ENCODE results near the gene CORT.

GRCh38 chr1:10434590-10434989 is 15.2 kb upstream of the CORT start:
- TF ChIP-seq POLR2A (IDR thresholded peaks at IDR 0.05; ENCODE audit: low read depth, low read length) (no peak), CTCF (IDR thresholded peaks at IDR 0.05; ENCODE audit: extremely low read depth in 1 of 2, insufficient read depth in 1 of 2, low read depth in 1 of 2, low read length in 2 of 2) (no peak), FOS (IDR thresholded peaks at IDR 0.05; ENCODE audit: borderline replicate concordance, insufficient read depth, low read length) (no peak), EZH2 (IDR thresholded peaks at IDR 0.05; ENCODE audit: borderline replicate concordance, low read depth, low read length, severe bottlenecking) (no peak)

All from endothelial cell of umbilical vein (primary cell).